Erythroblast (primary cell): ENCODE data around the gene ANO6.

Experiments
- DNase-seq, 2 experiments: peaks; one replicate each; lab custom pipeline; 2025; lab: John Stamatoyannopoulos, UW
- GATA1 ChIP-seq: IDR thresholded peaks from 2 replicates; pipeline ENCODE4 v1.6.1; 2011; ENCODE audit warnings: low read depth, mild to moderate bottlenecking, control low read depth, low read length, moderate library complexity
- POLR2A ChIP-seq: IDR thresholded peaks from 2 replicates; pipeline ENCODE4 v1.6.1; 2011; ENCODE audit warnings: mild to moderate bottlenecking, low read length

Gene ANO6

GRCh38 chr12:45402288-45402687, 186.4 kb downstream of the ANO6 start:
- DNase-seq: no peak
- no peak for TF ChIP-seq GATA1
- TF ChIP-seq POLR2A: no peak

GRCh38 chr12:45406988-45407850, 191.3 kb downstream of the ANO6 start:
- no peak for DNase-seq
- TF ChIP-seq GATA1: no peak
- no peak for TF ChIP-seq POLR2A

GRCh38 chr12:45407981-45408728, 192.3 kb downstream of the ANO6 start:
- no peak for DNase-seq
- TF ChIP-seq GATA1 (no peak), POLR2A (no peak)

DNA sequence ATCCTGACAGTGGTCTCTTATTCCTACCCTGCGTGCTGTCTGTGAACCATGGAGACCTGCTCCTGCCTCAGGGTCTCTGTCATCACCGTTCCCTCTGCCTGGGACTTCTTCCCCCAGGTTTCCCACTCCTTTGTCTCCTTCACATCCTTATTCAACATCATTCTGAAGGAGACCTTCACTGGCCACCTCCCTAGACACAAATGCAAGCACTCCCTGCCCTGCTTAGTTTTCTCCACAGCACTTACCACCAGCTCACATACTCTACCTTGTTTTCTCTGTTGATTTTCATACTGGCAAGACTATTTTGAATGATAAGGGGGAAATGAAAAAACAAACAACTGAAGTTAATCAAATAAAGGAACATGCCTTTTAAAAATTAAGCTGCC, 192.8 kb downstream of the ANO6 start:
- TF ChIP-seq POLR2A (no peak), GATA1 (no peak)
- DNase-seq: no peak

- no peak for TF ChIP-seq POLR2A
- TF ChIP-seq GATA1: no peak
- DNase-seq: no peak
These were observed 194.1 kb downstream of the ANO6 start for GRCh38 chr12:45409966-45410365.

DNA sequence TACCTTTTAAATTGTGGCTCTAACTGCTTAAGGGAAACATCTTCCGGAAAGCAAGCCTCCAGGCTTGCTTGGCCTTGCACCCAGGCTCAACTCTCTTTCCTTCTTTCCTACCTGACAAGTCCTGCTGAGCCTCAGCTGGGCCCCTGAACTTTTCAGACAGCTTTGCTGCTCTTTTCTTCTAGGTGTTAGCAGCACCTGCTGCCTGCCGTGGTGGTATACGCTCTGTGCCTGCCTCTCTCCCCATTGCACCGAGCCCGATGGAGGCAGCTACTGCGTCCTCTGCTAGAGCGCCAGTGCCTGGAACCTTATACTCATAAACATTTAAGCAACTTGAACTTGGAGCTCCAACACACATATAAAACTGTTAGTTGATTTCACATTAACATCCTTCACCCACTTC, 195.7 kb downstream of the ANO6 start:
- no peak for DNase-seq
- TF ChIP-seq POLR2A (no peak), GATA1 (no peak)

- peak in 1 of 2 experiments; percentile 50 for DNase-seq
- no peak for TF ChIP-seq GATA1
- no peak for TF ChIP-seq POLR2A
These were observed 199.5 kb downstream of the ANO6 start for GRCh38 chr12:45415393-45415817.

- DNase-seq: no peak
- TF ChIP-seq GATA1: no peak
- TF ChIP-seq POLR2A: no peak
These were observed 200.2 kb downstream of the ANO6 start for GRCh38 chr12:45416126-45416525.

DNA sequence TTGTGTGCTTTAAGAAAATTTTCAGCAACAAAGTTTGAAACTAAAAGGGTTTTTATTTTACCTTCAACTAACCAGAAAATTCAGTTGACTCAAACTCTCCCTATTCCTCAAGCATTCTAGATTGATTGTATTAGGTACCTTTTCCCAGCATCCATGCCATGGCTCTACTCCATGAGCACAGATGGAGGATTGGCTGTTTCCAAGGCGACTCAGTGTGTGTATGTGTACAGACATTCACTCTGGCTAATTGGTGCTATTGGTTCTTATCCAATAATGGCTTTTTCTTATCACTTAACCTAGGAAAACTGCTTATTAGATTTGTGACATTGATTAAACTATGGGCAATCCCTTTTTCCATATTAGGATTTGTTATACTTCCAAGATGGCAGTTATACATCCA, 202.6 kb downstream of the ANO6 start:
- TF ChIP-seq POLR2A (no peak), GATA1 (no peak)
- DNase-seq: no peak

DNA sequence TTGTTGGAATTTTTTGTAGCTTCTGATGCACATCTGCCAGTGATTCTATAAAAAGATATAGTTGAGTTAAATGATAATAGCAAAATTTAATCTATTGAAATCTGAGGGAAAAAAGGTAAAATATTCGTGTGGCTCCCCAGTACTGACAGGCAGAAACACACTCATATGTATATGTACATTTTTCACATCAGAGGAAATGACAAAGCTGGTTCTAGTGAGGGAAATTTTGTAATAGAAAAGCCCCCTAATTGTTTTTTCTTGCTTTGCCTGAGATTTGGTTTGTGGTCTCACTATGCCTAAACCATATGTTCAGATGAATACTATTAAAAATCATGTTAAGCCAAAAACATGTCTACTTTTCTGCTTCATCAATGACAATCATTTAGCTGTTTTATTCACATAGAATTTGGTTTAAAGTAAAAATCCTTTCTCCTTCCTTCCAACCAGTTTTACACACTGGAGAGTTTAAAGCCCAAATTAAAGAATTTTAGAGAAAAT, 203.5 kb downstream of the ANO6 start:
- TF ChIP-seq GATA1 (no peak), POLR2A (no peak)
- DNase-seq: no peak

- DNase-seq: no peak
- no peak for TF ChIP-seq GATA1
- TF ChIP-seq POLR2A: no peak
These were observed 205.8 kb downstream of the ANO6 start for GRCh38 chr12:45421736-45422135.

GRCh38 chr12:45423931-45424330, 208.0 kb downstream of the ANO6 start:
- TF ChIP-seq GATA1 (no peak), POLR2A (no peak)

DNA sequence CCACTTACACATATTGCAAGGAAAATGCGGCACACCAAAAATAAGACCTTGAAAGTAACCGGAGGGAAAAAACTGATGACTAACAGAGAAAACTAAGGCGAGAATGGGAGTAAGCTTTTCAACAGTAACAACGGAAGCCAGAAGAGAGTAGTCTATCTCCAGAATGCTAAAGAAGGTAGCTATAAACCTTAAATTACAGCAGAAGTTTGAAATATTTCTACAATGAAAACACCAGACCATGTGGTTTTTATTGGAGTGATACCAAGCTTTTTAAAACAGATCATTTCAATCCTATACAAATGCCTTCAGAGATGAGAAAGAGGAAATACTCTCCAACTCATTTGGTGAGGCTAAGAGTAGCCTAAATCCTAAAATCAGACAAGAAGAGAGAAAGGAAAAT, 209.5 kb downstream of the ANO6 start:
- no peak for DNase-seq
- no peak for TF ChIP-seq GATA1
- no peak for TF ChIP-seq POLR2A

More at GRCh38 chr12:45423931-45424330, 208.0 kb downstream of the ANO6 start:
- DNase-seq: no peak

DNA sequence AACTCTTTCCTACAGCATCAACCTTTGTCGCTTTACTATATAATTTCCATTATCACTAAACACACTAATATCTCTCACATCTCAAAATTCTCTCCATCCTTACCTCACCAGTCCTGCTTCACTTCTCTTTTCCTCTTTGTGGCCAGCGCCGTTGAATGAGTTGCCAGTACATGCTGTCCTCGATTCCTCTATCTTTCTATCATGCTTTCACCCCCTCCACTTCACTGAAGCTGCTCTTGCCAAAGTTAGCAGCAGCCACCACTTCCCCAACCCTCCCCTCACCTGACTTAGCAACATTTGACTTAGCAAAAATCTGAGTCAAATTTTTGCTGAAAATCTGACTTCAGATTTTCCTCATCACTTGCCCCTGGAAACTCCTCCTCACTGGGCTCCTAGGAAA, 210.4 kb downstream of the ANO6 start:
- TF ChIP-seq POLR2A (no peak), GATA1 (no peak)
- no peak for DNase-seq
